GM19468 (cell line): ENCODE results near the gene NPEPL1.

Experiments used
- ATAC-seq: cut with Tn5 transposase; IDR thresholded peaks from one replicate; pipeline ENCODE4 v1.9.1; 2021; ENCODE audit warnings: mild to moderate bottlenecking, moderate library complexity, moderate number of reproducible peaks; ENCODE audit not compliant: unreplicated experiment; ENCODE audit errors: extremely low read depth

Gene NPEPL1

DNA sequence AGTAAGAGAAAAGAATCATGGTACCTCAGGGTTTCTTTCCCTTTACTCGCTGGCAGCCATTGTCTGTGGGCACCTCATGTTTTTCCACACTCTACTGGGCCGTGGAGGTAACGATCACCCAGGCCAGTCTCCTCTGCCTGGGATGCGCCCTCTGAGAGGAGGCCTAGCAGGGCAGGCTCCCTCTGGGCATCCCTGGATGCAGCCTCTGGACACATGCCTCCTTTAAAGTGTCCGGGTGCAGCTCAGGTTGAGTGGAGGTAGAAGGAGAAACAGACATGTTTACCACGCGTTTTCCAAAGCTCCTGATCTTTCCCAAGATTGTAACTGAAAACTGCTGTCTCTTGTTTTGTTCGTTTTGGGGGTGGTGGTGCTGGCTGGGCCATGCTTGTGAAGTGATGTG, 13.8 kb upstream of the NPEPL1 start:
- ATAC-seq, result no peak

DNA sequence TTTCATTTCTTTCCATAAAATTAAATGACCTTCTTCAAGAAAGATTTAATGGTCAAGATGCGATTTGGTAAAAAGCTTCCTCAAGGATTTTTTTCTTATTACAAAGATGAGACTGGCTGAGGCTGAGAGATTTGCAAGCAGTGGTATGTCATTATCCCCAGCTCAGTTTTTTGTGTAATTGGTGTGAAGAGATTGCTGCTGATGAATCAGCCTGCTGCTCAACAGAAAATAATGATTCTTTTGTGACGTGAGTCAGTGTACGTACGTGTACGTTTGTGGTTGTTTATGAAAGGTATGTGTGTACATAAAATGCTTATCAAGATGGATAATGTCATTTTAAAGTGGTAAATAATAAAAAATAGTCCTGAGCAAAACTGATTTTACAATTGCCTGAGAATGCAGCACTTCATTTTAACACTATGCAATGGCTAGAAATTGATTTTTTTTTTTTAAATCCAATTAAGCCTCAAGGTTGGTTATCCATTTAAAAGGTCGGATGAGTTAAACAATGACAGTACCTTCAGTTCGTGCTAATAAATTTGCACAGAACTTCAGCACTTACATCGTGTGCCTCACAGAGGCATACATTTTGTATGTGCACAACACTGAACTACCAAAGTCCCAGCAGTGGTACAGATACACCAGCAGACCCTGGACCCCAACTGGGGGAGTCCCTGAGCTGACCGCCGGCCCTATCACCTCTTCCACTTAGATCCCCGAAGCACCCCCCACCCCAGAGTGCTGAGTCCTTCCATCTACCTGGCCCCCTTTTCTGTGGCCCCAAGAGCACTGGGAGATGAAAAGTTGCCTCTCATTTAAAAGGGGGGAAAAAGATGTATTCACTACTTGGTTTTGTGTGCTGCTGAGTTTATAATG, 9.7 kb upstream of the NPEPL1 start:
- ATAC-seq, result no peak

DNA sequence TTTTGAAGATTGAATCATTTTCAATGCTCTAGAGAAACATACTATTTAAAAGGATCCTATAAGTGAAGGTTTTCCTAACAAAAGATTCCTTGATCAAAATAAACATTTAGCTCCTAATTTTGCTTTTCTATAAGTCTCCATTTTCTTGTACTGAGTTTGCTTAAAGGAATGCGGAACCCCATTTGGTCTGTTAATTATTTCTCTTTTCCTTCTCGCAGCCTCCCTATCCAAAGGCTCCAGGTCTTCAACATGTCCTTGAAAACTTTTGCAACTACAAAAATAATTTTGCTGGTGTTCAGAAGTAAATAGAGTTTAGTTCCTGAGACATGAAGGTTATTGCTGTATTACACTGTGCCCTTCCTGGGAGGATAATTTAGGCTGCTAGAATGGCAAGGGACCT, 8.3 kb upstream of the NPEPL1 start:
- no peak for ATAC-seq

DNA sequence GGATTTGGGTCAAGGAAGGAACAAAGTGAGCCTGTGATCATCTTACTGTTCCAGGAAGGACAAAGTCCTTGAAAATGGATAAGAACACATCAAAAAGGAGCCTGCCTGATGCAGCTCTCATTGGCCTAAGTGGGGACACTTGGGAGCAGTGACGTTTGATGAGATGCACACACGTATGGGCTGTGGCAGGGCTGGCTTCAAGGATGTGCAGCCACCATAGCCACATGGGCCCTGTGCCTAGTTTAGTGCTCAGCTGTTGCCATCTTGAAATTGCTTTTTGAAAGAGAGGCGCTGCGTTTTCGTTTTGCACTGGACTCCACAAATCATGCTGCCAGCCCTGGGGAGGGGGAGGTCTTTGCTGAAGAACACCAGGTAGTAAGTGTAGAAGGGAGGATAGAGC, 6.6 kb upstream of the NPEPL1 start:
- no peak for ATAC-seq

DNA sequence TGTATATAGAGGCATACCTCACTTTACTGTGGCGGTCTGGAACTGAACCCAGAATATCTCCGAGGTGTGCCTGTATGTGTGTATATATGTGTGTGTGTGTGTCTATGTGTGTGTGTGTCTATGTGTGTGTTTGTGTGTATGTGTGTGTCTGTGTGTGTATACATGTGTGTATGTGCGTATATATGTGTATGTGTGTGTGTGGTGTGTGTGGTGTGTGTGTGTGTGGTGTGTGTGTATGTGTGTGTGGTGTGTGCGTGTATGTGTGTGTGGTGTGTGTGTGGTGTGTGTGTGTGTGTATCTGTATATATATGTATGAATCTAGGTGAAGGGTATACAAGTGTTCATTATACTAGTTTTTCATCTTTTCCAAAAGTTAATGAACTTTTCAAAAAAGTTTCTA, 4.2 kb upstream of the NPEPL1 start:
- no peak for ATAC-seq

DNA sequence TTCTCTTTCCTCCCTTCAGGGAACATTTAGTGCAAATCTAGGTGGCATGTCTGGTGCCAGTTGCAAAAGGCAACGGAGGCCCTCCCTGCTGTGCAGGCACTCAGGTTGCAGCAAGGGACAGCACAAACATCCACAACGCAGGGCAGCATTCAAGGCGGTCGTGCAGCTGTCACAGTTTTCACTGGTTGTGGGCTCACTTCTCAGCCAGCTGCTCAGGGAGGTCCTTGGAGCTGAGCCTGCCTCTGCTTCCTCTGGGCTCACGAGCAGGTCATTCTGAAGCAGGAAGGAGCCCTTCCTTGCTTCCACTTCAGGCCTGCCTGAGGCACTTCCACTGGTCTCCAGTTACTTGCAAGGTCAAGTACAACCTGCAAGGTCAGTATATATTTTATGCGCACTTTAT, 3.8 kb upstream of the NPEPL1 start:
- no peak for ATAC-seq

DNA sequence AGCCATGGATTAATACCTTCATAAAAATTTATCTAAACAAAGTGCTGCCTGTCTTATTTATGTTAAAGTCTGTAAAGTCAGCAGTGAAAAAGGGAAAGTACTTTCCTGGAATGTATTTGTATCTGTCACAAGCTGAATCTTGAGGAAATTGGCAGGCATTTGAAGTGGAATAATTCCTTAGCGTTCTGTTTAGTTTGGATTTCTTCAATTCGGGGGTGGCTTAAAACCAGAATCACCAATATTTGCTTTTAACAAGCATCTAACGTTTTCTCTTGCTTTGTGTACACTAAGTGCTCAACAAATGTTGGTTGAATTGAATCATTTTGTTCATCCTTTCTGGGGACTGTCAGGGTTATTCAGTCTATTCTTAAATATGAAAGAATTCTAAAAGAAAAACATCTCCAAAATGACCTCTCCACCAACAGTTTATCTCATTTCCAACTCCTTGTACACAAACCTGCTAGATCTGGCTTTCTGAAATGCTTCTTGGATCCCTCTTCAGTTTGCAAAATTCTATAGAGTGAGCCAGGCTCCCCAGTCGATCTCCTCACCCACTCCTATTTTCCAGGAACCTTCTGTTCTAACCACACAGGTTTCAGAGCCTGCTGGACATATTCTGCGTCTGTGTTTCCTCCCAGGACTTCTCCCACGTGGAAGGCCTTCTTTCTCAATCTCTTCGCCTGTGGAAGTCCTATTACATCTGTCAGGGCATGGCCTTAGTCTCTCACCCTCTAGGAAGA, 2.0 kb upstream of the NPEPL1 start:
- ATAC-seq, result no peak

DNA sequence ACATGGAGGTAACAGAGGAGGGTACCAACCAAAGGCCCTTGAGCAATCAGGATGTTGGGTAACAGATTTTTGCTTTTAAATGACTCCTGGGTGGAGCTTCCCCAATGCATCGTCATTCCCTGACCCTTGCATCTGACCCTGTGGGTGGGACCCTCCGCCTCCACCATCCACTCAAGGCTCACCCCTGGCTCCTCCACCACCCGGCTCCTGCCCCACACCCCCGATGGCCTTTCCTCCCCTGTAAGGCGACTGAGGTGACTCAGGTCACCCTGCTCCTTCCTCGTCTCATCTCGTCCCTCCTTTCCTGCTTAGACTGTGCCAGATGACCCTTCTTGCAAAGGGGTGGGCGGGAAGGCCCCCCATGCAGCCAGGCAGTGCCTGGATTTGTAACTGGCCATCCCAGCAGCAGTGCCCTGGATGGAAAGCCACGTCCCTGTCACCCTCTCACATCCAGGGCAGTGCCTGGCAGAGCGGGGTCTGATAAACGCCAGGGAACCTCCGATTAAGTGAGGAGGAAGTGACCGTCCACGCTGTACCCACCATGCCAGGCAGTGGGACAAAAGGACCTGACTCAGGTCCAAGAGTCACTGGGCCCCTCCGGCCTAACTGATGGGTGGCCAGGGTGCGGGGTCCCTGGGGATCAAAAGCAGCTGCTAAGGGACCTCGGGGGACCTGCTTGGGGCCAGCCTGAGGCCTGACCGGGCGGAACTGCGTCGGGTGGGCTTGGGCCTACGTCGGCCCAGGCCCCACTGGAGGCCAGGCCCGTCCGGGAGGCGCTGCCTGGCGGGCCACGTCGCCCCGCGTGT, 624 bp upstream of the NPEPL1 start:
- ATAC-seq, result no peak

DNA sequence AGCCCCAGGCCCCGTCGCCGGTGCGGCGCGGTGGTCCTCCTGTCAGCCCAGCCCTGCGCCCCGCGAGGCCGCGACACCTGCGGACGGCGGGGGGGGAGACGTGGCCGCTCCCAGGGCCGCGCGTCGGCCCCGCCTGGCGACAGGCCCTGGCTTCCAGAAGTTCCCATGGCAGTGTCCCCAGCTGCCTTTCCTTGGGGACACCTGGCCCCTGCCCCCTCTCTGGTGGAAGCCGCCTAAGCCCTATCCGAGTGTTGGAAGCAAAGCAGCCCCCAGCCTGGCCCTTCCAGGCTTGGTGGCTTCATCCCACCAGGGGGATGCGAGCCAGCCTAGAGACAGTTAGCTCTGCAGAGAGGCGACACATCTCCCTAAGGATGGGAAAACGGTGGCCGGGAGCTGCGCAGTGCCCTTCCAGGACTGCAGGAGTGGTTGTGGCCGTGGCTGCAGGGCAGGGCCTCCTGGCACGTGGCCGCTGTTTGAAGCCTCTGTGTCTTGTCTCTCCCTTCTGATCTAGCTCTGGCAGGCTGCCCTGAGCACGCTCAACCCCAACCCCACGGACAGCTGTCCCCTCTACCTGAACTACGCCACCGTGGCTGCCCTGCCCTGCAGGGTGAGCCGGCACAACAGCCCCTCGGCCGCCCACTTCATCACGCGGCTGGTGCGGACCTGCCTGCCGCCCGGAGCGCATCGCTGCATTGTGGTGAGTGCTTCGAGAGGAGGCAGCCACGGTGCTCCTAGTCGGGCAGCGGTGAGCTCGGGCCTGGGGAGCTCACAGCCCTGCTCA, 816 bp downstream of the NPEPL1 start:
- no peak for ATAC-seq

DNA sequence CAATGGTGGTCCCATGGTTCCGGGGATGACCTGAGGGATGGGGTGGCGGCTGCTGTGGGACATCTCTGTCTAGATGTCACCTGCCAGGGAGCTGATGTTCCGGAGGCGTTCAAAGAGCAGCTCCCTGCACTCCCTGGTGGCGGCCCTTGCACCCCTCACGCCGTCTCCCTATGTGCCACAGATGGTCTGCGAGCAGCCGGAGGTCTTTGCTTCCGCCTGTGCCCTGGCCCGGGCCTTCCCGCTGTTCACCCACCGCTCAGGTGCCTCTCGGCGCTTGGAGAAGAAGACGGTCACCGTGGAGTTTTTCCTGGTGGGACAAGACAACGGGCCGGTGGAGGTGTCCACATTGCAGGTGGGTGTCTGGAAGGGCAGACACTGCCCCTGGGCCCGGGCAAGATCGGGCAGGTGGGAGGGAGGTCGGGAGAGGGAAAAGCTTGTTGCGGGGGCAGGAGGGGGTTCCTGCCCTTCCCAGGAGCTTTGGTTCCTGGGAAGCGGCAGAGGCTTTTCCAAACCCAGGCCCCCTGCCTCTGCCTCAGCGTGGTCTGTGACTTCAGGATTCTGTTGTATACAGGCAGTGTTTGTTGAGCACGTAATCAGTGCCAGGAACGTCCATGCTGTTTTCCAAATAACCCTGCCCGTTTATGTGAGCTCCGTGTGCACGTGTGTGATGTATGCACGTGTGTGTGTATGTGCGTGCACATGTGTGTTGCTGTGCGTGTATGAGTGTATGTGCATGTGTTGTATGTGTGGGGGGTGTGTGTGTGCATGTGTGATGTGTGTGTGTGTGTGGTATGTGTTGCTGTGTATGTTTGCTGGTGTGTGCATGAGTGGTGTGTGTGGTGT, 1.9 kb downstream of the NPEPL1 start:
- ATAC-seq, result no peak

DNA sequence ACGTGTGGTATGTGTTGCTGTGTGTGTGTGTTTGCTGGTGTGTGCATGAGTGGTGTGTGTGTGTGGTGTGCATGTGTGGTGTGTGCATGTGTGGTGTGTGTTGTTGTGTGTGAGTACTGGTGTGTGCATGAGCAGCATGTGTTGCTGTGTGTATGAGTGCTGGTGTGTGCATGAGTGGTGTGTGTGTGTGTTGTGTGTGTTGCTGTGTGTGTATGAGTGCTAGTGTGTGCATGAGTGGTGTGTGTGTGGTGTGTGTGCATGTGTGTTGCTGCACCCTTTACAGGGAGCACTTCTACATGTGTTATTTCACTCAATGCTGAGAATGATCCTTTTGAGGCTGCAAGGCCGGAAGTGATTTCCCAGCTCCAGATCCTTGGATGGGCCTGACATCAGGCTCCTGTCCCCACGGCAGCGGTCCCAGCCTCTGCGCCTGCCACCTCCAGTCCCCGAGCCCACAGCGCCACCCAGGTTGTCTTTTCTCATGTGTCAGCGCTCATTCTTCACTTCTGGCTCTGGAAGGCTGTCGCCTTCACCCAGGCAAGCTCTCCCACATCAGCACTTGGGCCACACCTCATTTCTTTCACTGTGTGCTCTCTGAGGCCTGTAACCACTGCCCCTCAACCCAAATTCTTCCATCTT, 2.6 kb downstream of the NPEPL1 start:
- ATAC-seq, result no peak

DNA sequence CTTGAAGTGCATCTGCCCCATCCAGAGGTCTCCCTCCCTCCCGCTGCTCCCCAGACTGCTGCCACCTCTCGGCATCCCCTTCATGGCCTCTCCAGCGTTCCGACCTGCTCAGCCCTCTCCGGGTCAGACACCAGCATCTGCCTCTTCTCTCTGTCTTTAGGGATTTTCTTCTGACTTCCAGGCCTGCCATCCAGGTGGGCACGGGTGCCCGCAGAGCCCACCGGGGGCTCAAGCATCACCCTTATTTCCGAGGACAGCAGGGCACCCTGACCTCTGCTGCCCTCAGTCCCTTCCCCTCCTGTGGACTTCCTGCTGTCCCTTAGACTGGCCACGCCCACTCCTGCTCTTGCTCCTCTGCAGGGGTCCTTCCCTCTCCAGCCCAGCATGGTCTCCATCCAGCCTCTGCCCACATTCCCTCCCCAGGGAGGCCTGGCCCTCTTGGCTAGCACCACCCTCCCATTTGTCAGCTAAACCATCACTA, 3.3 kb downstream of the NPEPL1 start:
- no peak for ATAC-seq

DNA sequence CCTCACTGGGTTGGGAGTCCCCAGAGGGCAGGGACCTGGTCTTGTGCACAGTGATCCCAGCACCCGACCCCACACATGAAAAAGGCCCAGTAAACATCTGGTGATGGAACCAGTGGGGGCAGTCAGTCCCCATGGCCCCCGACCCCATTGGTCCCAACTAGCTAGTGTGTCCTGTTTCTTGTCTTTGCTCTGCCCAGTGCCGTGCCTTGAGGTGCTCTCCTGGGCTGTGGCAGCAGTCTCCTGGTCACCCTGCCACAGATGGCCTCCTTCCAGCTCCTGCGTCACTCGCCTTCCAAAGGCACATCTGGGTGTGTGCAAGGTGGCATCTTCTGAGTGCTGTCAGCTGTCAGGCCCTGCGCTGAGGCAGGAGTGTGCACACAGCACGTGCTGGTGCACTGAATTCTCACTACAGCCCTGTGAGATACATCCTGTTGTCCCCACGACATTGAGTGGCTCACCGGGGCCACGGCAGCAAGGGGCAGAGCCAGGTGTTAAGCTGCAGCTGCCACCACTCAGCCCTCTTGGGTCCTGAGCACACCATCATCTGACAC, 3.9 kb downstream of the NPEPL1 start:
- no peak for ATAC-seq

DNA sequence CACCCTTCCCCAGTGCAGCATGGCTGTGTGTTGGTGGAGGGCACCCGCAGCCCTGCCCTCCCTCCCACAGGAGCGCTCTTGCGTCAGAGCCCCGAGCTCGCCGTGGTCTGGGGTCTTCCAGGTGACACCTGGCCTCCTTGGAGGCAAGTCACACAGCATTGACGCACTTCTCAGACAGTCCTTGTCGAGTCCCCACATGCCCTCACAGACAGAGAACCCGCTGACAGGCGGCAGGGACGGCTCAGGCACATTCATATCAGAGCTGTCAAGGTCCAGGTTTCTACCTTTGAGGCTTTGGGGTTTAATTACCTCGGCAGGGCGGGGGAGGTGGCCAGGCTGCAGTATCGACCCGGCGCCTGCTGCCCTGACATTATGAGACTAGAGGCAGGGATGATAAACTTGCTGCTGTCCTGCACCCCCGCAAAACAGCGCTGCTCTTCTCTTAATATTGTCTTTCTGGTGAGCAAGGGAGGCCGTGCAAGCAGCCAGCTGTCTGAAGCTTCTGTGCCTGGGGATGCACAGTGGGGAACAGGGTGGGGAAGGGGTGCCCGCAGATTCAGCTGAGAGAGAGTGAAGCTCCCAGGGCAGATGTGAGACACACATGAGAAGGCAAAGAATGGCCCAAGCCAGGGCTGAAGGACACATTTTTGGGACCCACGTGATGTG, 4.7 kb downstream of the NPEPL1 start:
- no peak for ATAC-seq

DNA sequence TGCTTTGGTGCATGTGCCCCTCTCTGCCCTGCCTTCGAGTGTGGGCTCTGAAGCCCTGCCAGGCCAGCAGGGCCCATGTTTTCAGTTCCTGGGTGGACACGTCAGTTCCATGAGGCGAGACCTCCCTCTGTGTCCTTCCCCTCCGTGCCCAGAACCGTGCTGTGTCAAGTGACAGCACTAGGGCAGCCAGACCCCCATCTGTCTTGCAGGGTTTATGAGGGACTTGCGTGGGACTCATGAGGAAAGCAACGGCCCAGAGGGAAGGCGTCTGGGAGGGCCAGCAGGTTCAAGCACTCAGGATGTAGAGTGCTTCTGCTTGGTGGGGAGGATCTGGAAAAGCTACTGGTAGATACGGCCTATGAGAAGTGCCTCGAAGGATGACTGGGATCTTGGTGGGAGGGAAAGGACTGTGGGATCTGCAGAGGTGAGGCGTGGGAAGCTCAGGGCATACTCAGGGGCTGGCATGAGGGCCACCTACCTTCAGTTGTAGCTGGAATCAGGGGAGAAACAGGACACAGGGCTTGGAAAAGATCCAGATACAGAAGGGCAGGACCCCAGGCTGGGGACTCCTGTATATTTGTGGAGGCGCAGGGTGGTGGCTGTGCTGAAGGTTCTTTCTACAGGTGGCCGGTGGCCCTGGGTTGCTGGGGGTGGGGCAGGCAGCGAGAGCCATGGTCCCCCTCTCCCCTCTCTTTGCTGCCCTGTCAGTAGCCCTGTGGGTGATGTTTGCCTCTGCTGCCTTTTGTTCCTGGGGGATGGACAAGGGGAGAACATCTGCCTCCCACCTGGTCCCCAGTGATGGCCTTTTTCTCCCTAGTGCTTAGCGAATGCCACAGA, 5.5 kb downstream of the NPEPL1 start:
- ATAC-seq, result no peak

DNA sequence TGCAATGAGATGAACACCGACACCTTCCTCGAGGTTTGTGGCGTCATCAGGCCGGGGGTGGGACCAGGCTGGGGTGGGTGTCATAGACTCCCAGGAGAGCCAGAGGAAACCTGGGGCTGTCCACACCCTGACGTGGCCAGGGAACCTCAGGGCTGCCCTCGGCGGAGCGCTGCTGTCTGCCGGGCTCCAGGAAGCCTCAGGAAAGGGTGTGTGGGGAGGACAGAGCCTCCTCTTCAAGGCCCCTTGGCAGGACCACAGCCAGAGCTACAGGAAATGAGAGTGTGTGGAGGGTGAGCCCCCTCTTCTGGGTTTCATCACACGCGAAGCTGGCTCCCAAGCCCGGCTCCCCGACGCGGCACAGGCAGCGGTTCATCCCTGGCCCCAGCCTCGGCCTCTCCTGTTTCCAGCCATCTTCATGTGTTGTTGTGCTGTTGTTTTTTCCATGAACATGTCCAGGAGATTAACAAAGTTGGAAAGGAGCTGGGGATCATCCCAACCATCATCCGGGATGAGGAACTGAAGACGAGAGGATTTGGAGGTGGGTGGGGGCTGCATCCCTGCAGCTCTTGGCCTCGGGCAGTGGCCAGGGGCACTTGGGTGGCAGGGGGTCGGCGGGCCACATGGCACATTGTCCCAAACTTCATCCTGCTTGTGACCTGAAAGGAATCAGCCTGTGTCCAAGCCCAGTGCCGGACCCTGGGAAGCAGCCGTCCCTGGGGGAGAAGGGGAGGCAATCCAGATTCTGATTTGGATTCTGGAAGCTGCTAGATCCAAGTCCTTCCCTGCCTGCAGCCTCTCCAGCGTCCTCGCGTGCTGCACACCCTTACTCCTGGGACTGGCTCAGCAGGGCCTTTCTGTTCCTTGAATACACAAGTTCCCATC, 6.4 kb downstream of the NPEPL1 start:
- ATAC-seq, result no peak
